ENCODE measurements around the gene SH3PXD2A. TPM values are rescaled to one million over a fixed set of nuclear protein-coding genes. Genes with fewer than 3 reads are reported as not detected.
"Not testable (repeated sequence)": the region's sequence is repeated elsewhere in the genome, so short reads cannot be mapped to it uniquely, and the experiment has no call there.

Gene SH3PXD2A
- total RNA-seq, 4 donors from 2014 or later, result 9.4 to 20.6 (median 11.2) TPM

DNA sequence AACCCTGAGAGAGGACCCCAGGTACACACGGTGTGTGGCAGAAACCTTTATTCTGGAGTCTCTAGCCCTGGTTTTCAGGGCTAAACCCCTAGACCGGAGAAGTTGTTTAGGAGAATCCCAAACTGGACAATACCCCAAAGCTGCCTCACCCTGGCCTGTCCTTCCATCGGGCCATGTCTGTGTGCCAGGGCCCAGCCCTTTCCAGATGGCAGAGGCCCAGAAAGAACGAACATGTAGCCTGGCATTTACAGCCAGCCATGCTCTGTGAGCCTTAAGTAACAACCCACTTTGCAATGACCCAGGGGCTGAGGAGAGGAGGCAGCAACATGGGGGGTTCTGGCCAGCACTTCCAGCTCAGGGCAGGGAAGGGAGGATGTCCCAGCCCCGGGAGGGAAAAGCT lies 219.8 kb downstream of the SH3PXD2A start:
- Histone ChIP-seq H3K27me3 (no peaks in the 10 kb centered on the region), H3K36me3 (no peaks in the 10 kb centered on the region), H3K4me3 (replicated peaks in 1 of 3) (no peak overlapping the region), H3K27ac (no peak overlapping the region), H3K4me1 (peaks cover 22 to 38% of the 10 kb centered on the region in 2 donors), H3K9me3 (no peaks in the 10 kb centered on the region)
- intact Hi-C loops (cut with DNase I), result no loop called here
- peak in 1 of 2 donors; percentile 24 for DNase-seq
- WGBS, 2 donors, result 44 to 83% methylated on average over 2 to 5 of the region's 5 CpGs
- no peak for TF ChIP-seq CTCF (IDR thresholded peaks at IDR 0.05)
- TF ChIP-seq POLR2A (IDR thresholded peaks at IDR 0.05), result no peak

DNA sequence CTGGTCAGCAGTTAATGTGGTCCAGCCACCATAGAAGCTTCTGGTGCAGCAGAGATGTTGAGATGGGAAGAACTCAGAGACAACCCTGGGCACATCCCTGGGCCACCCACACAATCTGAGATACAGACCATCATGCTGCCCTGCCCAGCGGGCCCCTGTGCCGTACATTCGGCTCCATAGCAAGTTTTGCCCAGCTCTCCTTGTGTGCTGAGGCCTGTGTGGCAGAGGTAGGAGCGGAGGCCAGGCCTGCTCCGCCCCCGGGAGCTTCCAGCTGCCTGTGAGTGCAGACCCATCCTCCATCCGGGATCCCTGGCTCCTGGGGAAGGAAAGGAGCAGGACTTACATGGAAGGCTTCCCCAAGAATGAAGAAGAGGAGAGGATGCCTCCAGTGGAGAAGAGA lies 221.5 kb downstream of the SH3PXD2A start:
- 90 to 91% methylated on average over 4 to 7 of the region's 7 CpGs for WGBS, 2 donors
- Histone ChIP-seq H3K27me3 (no peaks in the 10 kb centered on the region), H3K9me3 (no peaks in the 10 kb centered on the region), H3K27ac (no peak overlapping the region), H3K4me3 (replicated peaks in 1 of 3) (no peak overlapping the region), H3K36me3 (no peaks in the 10 kb centered on the region), H3K4me1 (peaks cover 20 to 34% of the 10 kb centered on the region in 2 donors)
- no peak for DNase-seq
- intact Hi-C loops (cut with DNase I), result no loop called here
- TF ChIP-seq CTCF (IDR thresholded peaks at IDR 0.05) (no peak), POLR2A (IDR thresholded peaks at IDR 0.05) (no peak)

DNA sequence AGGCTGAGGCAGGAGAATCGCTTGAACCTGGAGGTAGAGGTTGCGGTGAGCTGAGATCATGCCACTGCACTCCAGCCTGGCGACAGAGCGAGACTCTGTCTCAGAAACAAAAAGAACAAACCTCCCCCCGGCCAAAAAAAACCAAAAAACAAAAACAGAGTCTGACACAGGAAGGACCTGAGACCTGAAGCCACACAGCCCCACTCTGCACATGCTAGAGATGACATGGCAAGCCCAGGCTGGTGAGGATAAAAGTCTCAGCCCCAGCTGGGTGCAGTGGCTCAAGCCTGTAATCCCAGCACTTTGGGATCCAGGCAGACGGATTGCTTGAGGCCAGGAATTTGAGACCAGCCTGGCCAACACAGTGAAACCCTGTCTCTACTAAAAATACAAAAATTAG lies 222.5 kb downstream of the SH3PXD2A start:
- intact Hi-C loops (cut with DNase I); H3K4me3 ChIP-seq (replicated peaks in 1 of 3); H3K9me3 ChIP-seq; H3K36me3 ChIP-seq; H3K27ac ChIP-seq; H3K27me3 ChIP-seq; DNase-seq: not testable (repeated sequence)
- peaks cover 10 to 24% of the 10 kb centered on the region in 2 donors for H3K4me1 ChIP-seq
- WGBS, 2 donors, result 91 to 92% methylated on average over 6 of the region's 6 CpGs

- 87% methylated on average over 6 to 7 of the region's 7 CpGs for WGBS, 2 donors
- H3K4me3 ChIP-seq (replicated peaks in 1 of 3), result no peak overlapping the region
- H3K36me3 ChIP-seq, result no peaks in the 10 kb centered on the region
- TF ChIP-seq POLR2A (IDR thresholded peaks at IDR 0.05), result no peak
- no peak for TF ChIP-seq CTCF (IDR thresholded peaks at IDR 0.05)
- no peak for DNase-seq
- intact Hi-C loops (cut with DNase I), result no loop called here
- H3K9me3 ChIP-seq, result no peaks in the 10 kb centered on the region
- H3K27ac ChIP-seq, result no peak overlapping the region
- H3K4me1 ChIP-seq, result peaks cover 4 to 18% of the 10 kb centered on the region in 2 donors
- no peaks in the 10 kb centered on the region for H3K27me3 ChIP-seq
Measured at GRCh38 chr10:103632247-103632642, 223.1 kb downstream of the SH3PXD2A start.

GRCh38 chr10:103630156-103630555 lies 225.2 kb downstream of the SH3PXD2A start:
- no peak overlapping the region for H3K4me3 ChIP-seq (replicated peaks in 1 of 3)
- WGBS, 2 donors, result 78 to 85% methylated on average over 1 of the region's 1 CpG
- H3K9me3 ChIP-seq, result no peaks in the 10 kb centered on the region
- intact Hi-C loops (cut with DNase I), result no loop called here
- TF ChIP-seq CTCF (IDR thresholded peaks at IDR 0.05) (no peak), POLR2A (IDR thresholded peaks at IDR 0.05) (no peak)
- peaks cover 0 to 8% of the 10 kb centered on the region in 2 donors for H3K36me3 ChIP-seq
- no peak for DNase-seq
- no peak overlapping the region for H3K27ac ChIP-seq
- no peaks in the 10 kb centered on the region for H3K27me3 ChIP-seq
- H3K4me1 ChIP-seq, result peaks cover 0 to 1% of the 10 kb centered on the region in 2 donors

DNA sequence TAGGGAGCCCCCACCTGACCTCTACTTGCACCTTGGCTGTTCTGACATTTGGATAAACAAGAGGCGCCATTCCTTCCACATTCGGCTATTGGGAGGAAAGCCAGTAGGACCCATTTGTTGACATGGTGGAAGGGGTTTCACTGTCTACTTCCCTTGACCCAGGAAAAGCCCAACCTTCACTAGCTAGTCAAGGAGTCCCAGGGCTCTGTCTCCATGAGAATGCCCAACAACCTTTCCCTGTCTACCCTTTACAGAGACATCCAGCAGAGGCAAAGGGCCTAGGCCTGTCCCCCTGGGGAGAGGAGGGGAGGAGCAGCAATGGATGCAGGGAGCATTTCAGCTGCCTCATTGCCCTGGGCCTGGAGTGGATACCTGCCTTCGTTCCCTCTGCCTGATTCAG lies 225.8 kb downstream of the SH3PXD2A start:
- TF ChIP-seq POLR2A (IDR thresholded peaks at IDR 0.05) (no peak), CTCF (IDR thresholded peaks at IDR 0.05) (no peak)
- Histone ChIP-seq H3K9me3 (no peaks in the 10 kb centered on the region), H3K36me3 (peaks cover 0 to 8% of the 10 kb centered on the region in 2 donors), H3K4me1 (no peaks in the 10 kb centered on the region), H3K4me3 (replicated peaks in 1 of 3) (no peak overlapping the region), H3K27me3 (no peaks in the 10 kb centered on the region), H3K27ac (no peak overlapping the region)
- DNase-seq, result no peak
- WGBS, 2 donors, result 80 to 92% methylated on average over 2 to 3 of the region's 3 CpGs
- intact Hi-C loops (cut with DNase I), result no loop called here
